PC-3 (cell line): ENCODE results near the gene DIRAS3. TPM values are rescaled to one million over a fixed set of nuclear protein-coding genes. Genes with fewer than 3 reads are reported as not detected.
"Not testable (repeated sequence)": the region's sequence is repeated elsewhere in the genome, so short reads cannot be mapped to it uniquely, and the experiment has no call there.

Experiments
- ATAC-seq: fragments of 200-7000 bp; cut with Tn5 transposase; 2 replicates; pipeline ENCODE4 v1.9.1; 2020; ENCODE audit warnings: mild to moderate bottlenecking, moderate library complexity
- BruUV-seq: library from RNA; stranded (reverse); fragments of 400-500 nt; replicated peaks from 2 replicates; lab custom pipeline; 2021; lab: Mats Ljungman, UMichigan
- CTCF ChIA-PET: fragments of 300-600 bp; sonication (Branson Sonifier 250); formaldehyde crosslinking; loops from one replicate; lab custom pipeline; 2022; ENCODE audit warnings: antibody characterized with exemption; lab: Charles Lee
- POLR2A ChIA-PET: fragments of 300-600 bp; sonication (Branson Sonifier 250); formaldehyde crosslinking; loops from one replicate; lab custom pipeline; 2022; ENCODE audit warnings: antibody characterized with exemption; ENCODE audit not compliant: unreplicated experiment; lab: Charles Lee
- DNase-seq: peaks from one replicate; pipeline ENCODE4 v3.0.0-alpha.2; 2015
- H2AFZ ChIP-seq: fragments of 300-600 bp; sonication (generic); 2 replicates; pipeline ENCODE4 v1.6.0; 2016; ENCODE audit warnings: antibody characterized with exemption, low read length
- H3F3A ChIP-seq: fragments of 300-600 bp; sonication (generic); one replicate; pipeline ENCODE4 v1.6.0; 2017; ENCODE audit warnings: antibody characterized with exemption, low read length, control low read depth, mild to moderate bottlenecking; ENCODE audit not compliant: unreplicated experiment
- H3K27ac ChIP-seq: fragments of 300-600 bp; sonication (generic); 2 replicates; pipeline ENCODE4 v1.5.1; 2016; ENCODE audit warnings: mild to moderate bottlenecking, low read length
- H3K27me3 ChIP-seq: fragments of 300-600 bp; sonication (generic); 2 replicates; pipeline ENCODE4 v1.6.1; 2016; ENCODE audit warnings: low read length, mixed read lengths
- H3K36me3 ChIP-seq: fragments of 300-600 bp; sonication (generic); 2 replicates; pipeline ENCODE4 v1.6.1; 2016; ENCODE audit warnings: low read depth, mixed run types, low read length, mixed read lengths
- H3K4me1 ChIP-seq: fragments of 300-600 bp; sonication (generic); 2 replicates; pipeline ENCODE4 v1.5.1; 2016; ENCODE audit warnings: low read length; ENCODE audit not compliant: insufficient read depth
- H3K4me2 ChIP-seq: fragments of 300-600 bp; sonication (generic); 2 replicates; pipeline ENCODE4 v1.6.0; 2016; ENCODE audit warnings: low read length
- H3K4me3 ChIP-seq: fragments of 300-600 bp; sonication (generic); 2 replicates; pipeline ENCODE4 v1.5.1; 2016; ENCODE audit warnings: mild to moderate bottlenecking, low read length, mixed read lengths
- H3K79me2 ChIP-seq: fragments of 300-600 bp; sonication (generic); 2 replicates; pipeline ENCODE4 v1.6.1; 2017; ENCODE audit warnings: low read length, mixed read lengths
- H3K9ac ChIP-seq: fragments of 300-600 bp; sonication (generic); 2 replicates; pipeline ENCODE4 v1.6.0; 2016; ENCODE audit warnings: mild to moderate bottlenecking, low read length
- H3K9me2 ChIP-seq: fragments of 300-600 bp; sonication (generic); replicated peaks from 2 replicates; pipeline ENCODE4 v1.6.1; 2016; ENCODE audit warnings: mixed run types, low read length, mixed read lengths
- H3K9me3 ChIP-seq: fragments of 300-600 bp; sonication (generic); 2 replicates; pipeline ENCODE4 v1.6.1; 2016; ENCODE audit warnings: low read length, mixed read lengths
- H4K20me1 ChIP-seq: fragments of 300-600 bp; sonication (generic); 2 replicates; pipeline ENCODE4 v1.6.1; 2016; ENCODE audit warnings: low read length, mixed read lengths
- EZH2 ChIP-seq: fragments of 300-600 bp; sonication (generic); IDR thresholded peaks from one replicate; pipeline ENCODE4 v1.6.1; 2017; ENCODE audit warnings: antibody characterized with exemption, mild to moderate bottlenecking, low read length; ENCODE audit not compliant: unreplicated experiment
- EZH2phosphoT487 ChIP-seq: fragments of 300-600 bp; sonication (generic); IDR thresholded peaks from 2 replicates; pipeline ENCODE4 v1.6.1; 2018; ENCODE audit warnings: mild to moderate bottlenecking, antibody characterized with exemption, low read length, borderline replicate concordance
- intact Hi-C: fragments of 100-400 bp; cut with micrococcal nuclease; formaldehyde crosslinking; loops from 2 replicates; pipeline ENCODE4 v1.9.0; 2023
- total RNA-seq: library from RNA; depleted of rRNA; stranded (reverse); fragments of >200 nt; gene quantifications from 2 replicates; pipeline ENCODE4 v1.2.3, GENCODE V29; 2014
- TF ChIP-seq, protein P1 (sequence below): fragments of 300-600 bp; sonication (generic); conservative IDR thresholded peaks from 2 replicates; pipeline ENCODE4 v1.5.1; 2017; ENCODE audit warnings: antibody characterized with exemption, low read depth, mild to moderate bottlenecking, low read length

The DIRAS3 gene
- total RNA-seq, 1 experiment from 2014 or later, result not detected

GRCh38 chr1:68065766-68066165, 15.3 kb upstream of the DIRAS3 start:
- Histone ChIP-seq H2AFZ (no peak overlapping the region), H3K4me3 (no peak overlapping the region), H3K4me2 (no peak overlapping the region), H3K9me3 (no peaks in the 10 kb centered on the region), H3K27me3 (no peaks in the 10 kb centered on the region), H3K36me3 (no peaks in the 10 kb centered on the region), H3K79me2 (no peaks in the 10 kb centered on the region), H3K27ac (no peak overlapping the region), H3K9ac (no peak overlapping the region), H3F3A (no peaks in the 10 kb centered on the region), H3K9me2 (no peaks in the 10 kb centered on the region), H3K4me1 (no peaks in the 10 kb centered on the region), H4K20me1 (no peaks in the 10 kb centered on the region)
- DNase-seq (no peak), ATAC-seq (no peak)
- CTCF ChIA-PET, result no interaction called here
- POLR2A ChIA-PET, result no interaction called here
- intact Hi-C loops, result no loop called here
- no TSS peak for BruUV-seq
- no peak for TF ChIP-seq EZH2phosphoT487
- no peak for TF ChIP-seq EZH2
- TF ChIP-seq, protein P1, sequence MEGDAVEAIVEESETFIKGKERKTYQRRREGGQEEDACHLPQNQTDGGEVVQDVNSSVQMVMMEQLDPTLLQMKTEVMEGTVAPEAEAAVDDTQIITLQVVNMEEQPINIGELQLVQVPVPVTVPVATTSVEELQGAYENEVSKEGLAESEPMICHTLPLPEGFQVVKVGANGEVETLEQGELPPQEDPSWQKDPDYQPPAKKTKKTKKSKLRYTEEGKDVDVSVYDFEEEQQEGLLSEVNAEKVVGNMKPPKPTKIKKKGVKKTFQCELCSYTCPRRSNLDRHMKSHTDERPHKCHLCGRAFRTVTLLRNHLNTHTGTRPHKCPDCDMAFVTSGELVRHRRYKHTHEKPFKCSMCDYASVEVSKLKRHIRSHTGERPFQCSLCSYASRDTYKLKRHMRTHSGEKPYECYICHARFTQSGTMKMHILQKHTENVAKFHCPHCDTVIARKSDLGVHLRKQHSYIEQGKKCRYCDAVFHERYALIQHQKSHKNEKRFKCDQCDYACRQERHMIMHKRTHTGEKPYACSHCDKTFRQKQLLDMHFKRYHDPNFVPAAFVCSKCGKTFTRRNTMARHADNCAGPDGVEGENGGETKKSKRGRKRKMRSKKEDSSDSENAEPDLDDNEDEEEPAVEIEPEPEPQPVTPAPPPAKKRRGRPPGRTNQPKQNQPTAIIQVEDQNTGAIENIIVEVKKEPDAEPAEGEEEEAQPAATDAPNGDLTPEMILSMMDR, result no peak

DNA sequence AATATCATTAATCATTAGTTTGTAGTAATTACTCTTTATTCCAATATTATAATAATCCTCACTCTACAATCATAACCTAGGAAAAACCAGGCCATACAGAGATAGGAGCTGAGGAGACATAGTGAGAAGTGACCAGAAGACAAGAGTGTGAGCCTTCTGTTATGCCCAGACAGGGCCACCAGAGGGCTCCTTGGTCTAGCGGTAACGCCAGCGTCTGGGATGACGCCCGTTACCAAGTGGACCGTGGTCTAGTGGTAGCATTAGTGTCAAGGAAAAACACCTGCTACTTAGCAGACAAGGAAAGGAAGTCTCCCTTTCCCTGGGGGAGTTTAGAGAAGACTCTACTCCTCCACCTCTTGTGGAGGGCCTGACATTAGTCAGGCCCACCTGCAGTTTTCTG, 7.6 kb upstream of the DIRAS3 start:
- H3K79me2 ChIP-seq, H4K20me1 ChIP-seq, CTCF ChIA-PET, H3K9me3 ChIP-seq, H3K4me1 ChIP-seq, H3K36me3 ChIP-seq, POLR2A ChIA-PET, DNase-seq, H3K9me2 ChIP-seq, H3K27ac ChIP-seq, BruUV-seq, intact Hi-C loops, H3F3A ChIP-seq, H3K4me3 ChIP-seq, H3K4me2 ChIP-seq, H3K27me3 ChIP-seq, ATAC-seq, H3K9ac ChIP-seq, H2AFZ ChIP-seq: not testable (repeated sequence)

- H3K79me2 ChIP-seq, result no peaks in the 10 kb centered on the region
- H3K9me3 ChIP-seq, result no peaks in the 10 kb centered on the region
- no peak for ATAC-seq
- H3K27me3 ChIP-seq, result no peaks in the 10 kb centered on the region
- ChIA-PET CTCF (no interaction called here), POLR2A (no interaction called here)
- H3F3A ChIP-seq, result no peaks in the 10 kb centered on the region
- BruUV-seq, result no TSS peak
- H3K4me1 ChIP-seq, result no peaks in the 10 kb centered on the region
- no peak for TF ChIP-seq EZH2phosphoT487
- no peak for TF ChIP-seq EZH2
- TF ChIP-seq, protein P1, result no peak
- H3K4me3 ChIP-seq, result no peak overlapping the region
- no peak overlapping the region for H3K9ac ChIP-seq
- no peak for DNase-seq
- H4K20me1 ChIP-seq, result no peaks in the 10 kb centered on the region
- no peak overlapping the region for H3K27ac ChIP-seq
- intact Hi-C loops, result no loop called here
- H2AFZ ChIP-seq, result no peak overlapping the region
- H3K4me2 ChIP-seq, result no peak overlapping the region
- H3K36me3 ChIP-seq, result no peaks in the 10 kb centered on the region
- no peaks in the 10 kb centered on the region for H3K9me2 ChIP-seq
Measured at GRCh38 chr1:68057564-68057963, 7.1 kb upstream of the DIRAS3 start.
